NCI-H524 (cell line): ENCODE data around the gene BORCS8.

Source experiments
- DNase-seq, 2 experiments: peaks; one replicate each; lab custom pipeline; 2025; lab: John Stamatoyannopoulos, UW

Gene BORCS8

DNA sequence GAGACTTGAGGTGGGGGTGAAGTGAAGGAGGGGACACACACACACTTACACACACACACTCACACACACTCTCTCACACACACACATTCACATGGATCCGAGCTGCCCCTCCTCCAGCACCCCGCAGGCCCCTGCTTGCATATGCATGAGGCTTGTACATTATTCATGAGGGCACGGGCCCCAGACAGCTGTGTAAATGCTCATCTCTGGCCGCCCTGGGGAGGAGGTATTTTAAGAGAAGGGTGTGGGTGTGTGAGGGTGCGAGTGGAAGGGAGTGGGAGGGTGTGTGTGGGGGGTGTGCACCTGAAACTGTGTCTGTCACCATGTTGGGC lies 22.2 kb upstream of the BORCS8 start:
- DNase-seq, result peak in 1 of 2 experiments; percentile 42

DNA sequence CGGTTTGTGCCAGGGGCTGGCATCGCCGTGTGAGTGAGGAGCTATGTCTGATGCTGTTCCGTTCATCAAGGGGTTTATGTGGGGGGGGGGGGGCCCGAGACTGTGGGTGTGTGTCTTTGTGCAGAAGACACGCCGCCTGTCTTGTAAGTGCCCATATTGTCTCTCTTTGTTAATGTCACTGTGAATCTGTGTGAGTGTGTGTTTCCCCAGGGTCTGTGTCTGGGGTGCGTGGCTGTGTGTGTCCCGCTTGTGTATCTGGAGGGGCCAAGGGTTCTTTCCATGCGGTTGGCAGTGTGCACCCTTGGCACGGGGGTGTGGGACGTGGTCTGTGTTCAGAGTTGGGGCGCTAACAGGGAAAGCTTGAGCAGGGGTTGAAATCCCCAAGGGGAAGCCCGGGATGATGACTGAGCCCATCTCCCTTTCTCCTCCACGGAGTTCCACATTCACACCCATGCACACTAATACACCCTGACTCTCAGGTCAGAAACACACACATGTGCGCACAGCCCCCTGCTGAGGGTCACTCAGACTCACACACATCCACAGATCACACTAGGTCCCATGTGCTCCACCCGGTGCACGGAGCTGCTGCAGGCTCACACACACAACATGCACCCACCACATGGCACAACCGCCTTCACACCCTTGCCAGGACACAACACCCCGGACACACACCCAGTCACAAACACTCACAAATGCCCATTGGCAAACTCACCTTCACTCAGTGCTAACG lies 21.6 kb upstream of the BORCS8 start:
- DNase-seq, result no peak

DNA sequence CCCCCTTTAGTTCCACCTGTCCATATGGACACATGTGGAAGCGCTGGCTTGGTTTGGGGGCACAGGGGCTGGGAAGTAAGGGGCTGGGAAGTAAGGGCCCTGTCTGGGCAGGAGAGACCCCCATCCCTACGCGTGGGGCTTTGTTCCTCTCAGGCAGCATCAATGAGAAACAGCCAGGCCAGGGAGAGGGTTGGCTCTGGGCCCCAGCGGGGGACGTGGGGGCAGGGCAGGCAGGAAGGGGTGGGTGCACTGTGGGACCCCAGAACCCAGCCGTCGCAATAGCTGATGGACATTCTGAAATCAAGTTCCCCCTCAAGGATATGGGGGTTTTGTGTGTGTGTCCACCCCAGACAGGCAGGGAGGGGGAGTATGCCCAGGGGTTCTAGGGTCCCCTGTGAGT lies 21.0 kb upstream of the BORCS8 start:
- DNase-seq, result no peak

DNA sequence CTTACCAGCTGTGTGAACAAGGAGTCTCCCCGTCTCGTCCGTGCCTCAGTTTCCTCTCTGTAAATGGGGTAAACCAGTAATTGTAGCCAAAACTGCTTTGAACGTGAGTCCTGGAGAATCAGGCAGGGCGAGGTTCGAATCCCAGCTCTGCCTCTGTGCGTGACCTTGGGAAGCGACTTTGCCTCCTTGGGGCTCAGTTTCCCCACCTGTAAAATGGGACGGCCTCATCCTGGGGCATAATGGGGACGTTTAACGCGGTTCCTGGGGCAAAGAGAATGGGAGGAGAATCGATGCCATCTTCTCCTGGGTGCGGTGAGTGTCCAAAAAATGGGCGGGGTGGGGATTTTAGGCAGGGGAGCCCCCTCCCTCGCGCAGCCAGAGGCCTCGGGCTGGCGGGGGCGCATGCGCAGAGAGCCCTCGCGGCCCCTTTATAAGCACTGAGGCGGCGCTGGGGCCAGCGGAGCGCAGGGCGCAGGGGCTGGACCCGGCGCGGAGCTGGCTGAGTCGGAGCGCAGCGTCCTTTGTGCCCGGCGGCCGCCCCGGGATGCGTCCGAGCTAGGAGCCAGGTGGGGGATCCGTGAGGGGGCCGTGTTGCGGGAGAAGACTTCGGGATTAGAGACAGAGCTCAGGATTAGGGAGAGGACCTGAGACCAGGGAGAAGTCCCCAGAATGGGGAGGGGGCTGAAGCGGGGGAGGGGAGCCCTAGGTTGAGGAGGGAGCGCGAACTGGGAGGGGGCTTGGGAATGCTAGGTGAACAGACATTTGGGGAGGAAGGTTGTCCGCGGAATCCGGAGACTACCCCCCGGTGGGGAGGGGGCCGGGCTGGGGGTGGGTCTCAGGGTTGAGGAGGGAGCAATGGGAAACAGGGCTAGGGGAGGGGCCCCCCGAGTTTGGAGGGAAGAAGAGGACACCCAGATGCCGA lies 19.8 kb upstream of the BORCS8 start, which contains the start of gene NCAN:
Gene NCAN, plus strand, starts transcription at position 460 of the 922 bp plus-strand sequence. CDS start 4,996 bp downstream, outside the sequence.
- DNase-seq, result peak; percentile 38 to 73

DNA sequence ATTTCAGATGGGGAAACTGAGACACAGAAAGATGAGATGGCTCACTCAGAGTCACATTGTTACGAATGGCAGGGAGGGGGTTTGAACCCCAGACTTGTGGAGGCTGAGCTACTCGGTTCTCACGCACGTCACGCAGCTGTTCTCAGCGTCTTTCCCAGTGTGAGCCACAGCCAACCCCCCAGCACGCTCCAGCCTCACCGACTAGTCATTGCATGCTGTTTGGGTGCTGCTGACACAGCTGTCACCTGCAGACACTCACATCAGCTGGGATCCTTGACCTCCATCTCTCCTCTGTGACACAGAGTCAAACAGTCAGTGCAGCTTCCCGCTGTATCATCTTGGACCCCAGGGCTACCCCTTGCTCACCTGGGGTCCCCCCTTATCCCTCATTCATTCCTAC lies 17.4 kb upstream of the BORCS8 start:
- peak; percentile 81 to 89 for DNase-seq

DNA sequence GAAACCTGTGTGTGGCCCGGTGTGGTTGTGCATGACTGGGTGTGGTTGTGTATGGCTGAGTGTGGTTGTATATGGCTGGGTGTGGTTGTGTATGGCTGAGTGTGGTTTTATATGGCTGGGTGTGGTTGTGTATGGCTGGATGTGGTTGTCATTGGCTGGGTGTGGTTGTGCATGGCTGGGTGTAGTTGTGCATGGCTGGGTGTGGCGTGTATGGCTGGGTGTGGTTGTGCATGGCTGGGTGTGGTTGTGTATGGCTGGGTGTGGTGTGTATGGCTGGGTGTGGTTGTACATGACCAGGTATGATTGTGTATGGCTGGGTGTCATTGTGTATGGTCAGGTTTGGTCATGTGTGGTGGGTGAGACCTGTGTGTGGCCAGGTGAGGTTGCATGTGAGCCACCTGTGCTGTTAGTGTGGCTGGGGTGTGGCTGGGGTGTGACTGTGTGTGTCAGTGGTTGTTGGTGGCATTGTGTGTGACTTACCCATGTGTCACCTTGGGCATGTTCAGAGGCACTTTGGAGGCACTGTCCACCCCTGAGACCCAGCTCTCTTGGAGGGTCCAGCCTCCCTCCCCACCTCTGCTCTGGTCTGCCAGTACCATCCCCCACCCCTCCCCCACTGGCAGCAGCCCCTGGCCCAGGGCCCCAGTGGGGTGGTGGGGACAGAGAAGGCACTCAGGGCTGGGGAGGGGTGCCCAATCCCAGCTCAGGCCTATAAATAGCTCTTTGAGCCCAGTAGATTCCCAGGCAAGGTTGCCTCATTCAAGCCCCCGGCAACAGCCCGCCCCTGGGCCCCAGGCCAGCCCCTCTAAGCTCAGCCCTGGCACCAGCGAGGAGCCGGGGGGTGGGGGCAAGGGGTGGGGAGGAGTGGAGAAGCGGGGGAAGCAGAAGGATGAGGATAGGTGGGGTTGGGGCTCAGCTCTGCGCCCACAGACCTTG lies 16.0 kb upstream of the BORCS8 start:
- DNase-seq, result no peak

DNA sequence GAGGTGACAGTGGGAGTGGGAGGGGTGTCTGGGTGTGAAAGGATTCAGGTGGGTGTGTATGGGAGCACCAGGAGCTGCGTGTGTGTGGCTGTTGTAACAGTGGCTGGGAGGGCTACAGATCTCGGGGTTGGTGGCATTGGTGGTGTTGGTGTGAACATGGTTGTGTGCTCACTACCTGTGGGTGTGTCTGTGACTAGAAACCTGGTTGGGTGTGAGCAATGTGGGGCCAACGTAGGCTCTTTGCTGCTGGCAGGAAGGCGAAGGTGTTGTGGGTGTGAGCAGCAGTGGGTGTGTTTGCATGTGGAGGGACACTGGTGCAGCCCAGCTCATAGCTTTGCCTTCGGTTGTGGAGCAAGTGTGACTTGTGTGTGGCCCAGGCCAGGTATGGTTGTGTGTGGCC lies 15.0 kb upstream of the BORCS8 start:
- no peak for DNase-seq

DNA sequence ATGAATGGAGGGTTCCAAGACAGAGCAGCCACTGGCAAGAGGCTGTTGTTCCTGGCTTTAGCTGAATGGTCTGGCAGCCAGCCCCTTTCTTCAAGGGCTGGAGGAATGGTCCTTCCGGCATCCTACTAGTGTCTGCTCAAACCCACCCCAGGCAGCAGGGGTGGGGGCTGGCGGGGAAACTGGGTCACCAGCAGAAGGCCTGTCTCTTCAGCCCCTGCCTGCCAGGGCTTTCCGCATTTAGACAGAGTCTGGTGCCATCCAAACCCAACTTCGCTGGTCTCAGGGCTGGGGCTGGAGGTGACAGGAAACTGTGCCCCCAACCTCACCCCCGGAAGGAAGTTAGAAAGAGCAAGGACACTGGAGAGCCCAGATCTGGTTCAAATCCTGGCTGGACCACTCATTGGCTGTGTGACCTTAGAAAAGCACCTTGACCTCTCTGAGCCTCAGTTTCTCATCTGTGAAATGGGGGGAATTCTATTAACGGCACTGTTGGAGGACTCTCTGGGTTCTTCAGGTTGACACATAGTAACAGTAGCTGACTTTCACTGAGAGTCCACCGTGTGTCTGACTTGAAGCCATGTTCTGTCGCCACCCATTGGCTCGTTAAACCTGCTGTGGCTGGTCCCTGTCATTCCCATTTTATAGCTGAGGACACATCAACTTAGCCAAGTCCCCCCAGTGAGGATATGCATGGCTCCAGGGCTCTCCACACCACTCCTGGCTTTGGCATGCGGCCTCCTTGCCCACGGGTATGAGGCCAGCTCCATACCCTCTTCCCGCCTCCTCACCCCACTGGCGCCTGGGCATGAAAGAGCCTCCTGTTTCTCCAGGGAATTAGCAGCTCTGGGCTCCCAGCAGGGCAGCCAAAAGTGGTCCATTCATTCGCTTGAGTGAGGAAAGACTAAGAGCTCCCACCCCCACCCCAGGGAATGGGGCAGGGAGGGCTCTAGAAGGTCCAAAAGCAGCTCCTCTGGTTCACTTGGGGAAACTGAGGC lies 13.8 kb upstream of the BORCS8 start:
- no peak for DNase-seq

DNA sequence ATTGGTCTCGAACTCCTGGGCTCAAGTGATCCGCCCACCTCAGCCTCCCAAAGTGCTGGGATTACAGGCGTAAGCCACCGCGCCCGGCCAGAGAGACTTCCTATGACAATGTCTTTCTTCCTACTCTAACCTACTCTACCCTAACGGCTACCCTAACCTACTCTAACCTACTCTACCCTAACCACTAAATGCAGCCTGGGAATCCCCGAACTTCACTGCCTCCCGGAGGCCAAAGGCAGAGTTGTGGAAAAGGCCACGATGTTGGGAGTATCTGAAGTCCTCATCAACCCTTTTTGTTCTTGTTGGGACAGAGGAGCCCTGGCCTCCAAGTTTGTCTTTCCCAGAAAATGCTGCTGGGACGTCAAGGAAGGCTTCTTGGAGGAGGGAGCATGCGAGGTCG lies 12.2 kb upstream of the BORCS8 start:
- DNase-seq, result no peak

DNA sequence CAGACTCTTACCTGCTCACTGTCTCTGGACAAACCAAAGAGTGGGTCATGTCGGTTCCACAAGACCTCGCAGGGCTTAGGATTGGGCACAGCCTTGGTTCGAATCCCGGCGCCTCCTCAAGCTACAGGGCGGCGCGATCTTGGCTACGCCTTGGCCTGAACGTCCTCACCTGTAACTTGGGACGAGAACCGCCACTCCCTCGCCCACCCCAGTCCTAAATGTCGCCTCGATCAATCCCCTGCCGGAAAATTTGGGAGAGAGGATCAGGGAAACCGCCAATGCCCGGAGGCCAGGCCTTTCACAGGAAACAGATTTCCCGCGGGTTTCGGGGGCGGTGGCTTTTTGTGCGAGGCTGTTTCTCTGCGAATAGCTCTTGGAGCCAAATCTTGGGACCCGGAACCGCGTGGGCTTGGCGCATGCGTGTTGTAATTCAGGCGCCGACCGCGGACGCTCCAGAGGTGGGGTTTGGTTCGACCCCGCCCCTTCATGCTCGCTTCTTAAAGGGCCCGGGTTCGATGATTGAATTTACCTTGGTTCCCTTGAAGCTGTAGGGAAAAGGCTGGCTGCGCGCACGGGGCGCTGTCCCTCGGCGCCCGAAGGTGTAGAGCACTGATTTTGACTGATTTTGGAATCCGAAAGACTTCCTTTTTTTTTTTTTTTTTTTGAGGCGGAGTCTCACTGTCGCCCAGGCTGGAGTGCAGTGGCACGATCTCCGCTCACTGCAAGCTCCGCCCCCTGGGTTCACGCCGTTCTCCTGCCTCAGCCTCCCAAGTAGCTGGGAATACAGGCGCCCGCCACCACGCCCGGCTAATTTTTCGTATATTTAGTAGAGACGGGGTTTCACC lies 11.3 kb upstream of the BORCS8 start, which contains the start of gene NR2C2AP:
Gene NR2C2AP, minus strand, starts transcription at position 403 of the 845 bp plus-strand sequence. Its CDS starts 354 bp downstream, at position 49.
- DNase-seq, result peak; percentile 80 to 90

DNA sequence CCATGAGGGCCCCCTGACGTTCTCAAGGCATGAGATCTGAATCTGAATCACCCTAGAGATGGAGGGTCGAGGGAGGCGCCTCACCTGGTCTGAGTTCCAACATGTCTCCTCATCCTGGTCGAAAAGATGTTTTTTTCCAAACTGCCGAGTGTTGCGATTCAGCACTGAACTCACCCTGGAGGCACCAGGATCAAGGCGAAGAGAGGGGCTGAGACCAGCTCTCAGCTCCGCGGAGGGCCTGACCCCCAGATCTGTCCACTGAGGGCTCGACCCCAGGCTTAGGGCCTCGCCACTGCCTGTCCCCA lies 10.7 kb upstream of the BORCS8 start:
- DNase-seq, result no peak

DNA sequence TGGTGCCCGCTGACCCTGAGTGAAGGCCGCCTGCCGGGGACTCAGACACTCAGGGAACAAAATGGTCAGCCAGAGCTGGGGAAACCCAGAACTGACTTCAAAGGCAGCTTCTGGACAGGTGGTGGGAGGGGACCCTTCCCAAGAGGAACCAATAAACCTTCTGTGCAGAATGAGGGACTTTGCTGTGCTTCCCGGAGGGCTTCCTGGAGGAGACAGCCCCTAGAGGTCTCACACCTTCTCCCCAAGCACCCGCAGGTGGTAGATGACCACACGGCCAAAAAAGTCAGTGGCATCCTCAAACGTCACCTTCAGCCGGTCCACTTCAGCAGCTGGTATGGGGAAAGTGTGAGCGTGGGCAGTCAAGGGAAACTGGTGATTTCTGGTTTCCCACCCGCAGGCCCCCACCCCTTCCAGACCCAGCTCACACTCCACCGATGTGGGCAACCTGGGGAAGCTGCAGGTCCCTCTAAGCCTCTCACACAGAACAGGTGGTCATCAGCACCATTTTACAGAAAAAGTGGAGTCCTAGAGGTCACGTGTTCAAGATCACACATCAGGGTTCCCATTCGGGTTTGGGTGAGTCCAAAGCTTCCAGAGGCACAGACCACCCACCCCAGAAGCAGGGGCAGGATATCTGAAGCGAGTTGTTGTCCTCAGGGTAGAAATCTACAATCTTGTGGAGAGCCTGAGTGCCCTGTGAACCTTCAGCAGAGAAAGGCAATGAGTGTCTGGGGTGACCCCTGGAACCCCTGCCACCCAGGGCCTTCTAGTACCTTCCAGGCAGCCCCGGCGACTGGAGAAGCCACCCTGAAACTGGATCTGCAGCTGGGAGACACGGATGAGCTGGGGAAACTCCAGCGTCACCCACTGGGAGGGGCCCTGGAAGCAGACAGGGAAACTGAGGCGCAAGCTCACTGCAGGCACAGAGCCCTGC lies 10.0 kb upstream of the BORCS8 start:
- DNase-seq, result no peak

DNA sequence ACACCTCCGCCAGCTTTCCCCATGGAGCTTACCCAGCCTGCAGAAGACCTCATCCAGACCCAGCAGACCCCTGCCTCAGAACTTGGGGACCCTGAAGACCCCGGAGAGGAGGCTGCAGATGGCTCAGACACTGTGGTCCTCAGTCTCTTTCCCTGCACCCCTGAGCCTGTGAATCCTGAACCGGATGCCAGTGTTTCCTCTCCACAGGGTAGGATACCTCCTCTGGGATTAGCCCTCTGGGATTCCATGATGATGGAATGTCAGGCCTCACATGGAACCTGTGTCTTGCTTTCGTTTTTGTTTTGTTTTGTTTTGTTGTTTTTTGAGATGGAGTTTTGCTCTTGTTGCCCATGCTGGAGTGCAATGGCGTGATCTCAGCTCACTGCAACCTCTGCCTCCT lies 2.0 kb upstream of the BORCS8 start:
- DNase-seq, result no peak

DNA sequence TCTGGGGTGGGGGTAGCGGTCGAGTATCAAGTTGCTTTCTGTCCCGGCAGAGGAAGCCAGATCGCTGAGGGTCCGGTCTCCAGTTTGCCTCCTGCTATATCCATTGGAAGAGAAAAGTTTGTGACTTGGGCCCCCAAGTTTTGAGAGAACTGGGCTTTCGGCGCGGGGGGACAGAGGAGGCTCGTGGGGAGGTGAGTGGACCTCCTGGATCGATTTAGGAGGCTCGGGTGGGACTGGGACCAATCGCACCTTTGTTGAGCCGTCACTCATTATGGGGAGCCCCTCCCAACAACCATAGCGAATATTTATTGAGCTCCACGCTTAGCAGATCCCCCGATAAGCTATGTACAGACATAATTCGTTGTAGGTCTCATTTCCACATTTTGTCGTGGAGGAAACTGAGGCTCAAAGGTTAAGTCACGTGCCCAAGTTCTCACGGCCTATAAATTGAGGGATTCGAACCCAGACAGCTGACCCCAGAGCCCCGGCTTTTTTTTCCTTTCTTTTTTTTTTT lies 1.0 kb upstream of the BORCS8 start:
- DNase-seq, result peak in 1 of 2 experiments; percentile 56

DNA sequence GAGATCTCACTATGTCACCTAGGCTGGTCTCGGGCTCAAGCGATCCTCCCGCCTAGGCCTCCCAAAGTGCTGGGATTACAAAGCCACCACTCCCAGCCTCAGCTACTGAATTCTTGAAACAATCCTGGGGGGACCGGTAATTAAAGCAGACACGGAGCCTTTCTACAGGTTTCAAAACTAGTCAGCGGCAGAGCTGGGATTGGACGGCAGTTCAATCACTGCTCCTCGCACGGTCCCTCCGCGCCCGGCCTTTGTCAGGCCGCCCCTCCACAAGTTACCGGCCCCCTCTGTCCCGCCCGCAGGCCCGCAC lies 229 bp downstream of the BORCS8 start:
- no peak for DNase-seq

DNA sequence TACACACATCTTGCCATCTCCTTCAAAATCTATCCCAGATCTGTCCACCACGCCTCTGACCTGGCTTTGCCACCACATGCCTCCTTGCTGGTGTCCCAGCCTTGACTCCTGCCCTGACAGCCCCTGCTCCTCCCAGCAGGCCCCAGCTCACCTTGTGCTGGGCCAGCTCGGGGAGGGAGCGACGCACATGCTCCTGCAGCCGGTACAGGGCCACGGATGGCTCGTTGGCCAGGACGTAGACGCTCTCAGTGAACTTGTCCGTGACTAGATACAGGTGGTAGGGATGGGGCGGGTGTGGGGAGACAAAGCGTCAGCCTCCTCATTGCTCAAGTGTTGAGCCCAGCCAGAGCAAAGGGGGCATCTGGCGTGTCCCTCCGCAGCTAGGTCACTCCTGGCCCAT lies 5.2 kb downstream of the BORCS8 start:
- no peak for DNase-seq

DNA sequence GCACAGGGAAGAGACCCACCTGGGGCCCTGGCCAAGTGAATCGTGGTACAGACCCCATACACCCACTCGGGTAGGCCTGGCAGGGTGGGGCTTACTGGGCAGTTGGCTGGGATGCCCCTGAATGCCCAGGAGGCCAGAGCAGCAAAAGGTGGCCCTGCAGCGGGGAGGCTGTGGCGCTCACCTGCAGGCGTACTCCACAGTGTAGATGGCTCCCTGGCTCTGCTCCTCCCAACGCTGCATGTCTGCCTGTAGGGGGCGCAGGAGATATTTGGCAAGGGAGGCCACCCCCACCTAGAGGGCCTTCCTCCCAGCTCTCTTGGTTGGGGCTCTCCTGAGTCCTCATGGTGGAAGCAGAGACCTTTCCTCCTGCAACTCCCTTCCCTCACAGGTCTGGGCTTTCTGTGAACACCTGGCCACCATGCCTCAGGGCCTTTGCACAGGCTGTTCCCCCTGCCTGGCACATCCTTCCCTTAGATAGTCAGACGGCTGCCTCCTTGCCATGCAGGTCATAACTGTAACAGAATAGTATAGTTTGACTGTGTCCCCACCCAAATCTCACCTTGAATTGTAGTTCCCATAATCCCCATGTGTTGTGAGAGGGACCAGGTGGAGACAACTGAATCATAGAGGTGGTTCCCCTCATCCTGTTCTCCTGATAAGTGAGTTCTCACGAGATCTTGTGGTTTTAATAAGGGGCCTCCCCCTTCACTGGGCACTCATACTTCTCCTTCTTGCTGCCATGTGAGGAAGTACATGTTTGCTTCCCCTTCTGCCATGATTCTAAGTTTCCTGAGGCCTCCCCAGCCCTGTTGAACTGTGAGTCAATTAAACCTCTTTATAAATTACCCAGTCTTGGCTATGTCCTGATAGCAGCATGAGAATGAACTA lies 5.9 kb downstream of the BORCS8 start:
- peak; percentile 72 to 80 for DNase-seq

DNA sequence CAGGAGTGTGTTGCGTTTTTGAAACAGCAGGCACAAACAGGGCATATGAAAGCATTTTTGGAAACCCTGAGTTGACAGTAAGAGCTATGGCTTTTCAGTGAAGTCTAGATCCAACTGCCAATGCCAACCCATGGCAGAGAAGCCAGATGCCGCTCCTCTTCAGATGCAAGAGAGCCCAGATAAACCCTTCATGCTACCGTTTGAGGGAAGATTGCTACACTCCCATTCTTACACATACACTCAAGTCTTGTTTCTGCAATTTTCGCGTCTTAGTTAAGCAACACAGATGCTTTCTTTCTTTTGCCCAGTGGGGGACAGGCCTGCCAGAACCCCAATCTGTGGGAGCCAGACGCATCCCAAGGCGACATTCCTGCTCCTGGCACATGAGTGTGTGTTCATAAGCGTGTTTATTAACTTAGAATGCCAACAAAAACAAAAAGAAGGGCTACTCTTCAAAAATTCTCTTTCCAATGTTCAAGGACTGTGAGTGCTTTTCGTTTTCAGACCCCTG lies 10.4 kb downstream of the BORCS8 start:
- no peak for DNase-seq
